Parathyroid adenoma (tissue), 2 donors: Measurements from ENCODE around the gene FAP.

Experiments
- H2AFZ ChIP-seq: fragments of 300-600 bp; sonication (generic); one replicate; pipeline ENCODE4 v1.7.0; 2017; ENCODE audit warnings: antibody characterized with exemption, mild to moderate bottlenecking
- H3K27ac ChIP-seq: fragments of 300-600 bp; sonication (generic); one replicate; pipeline ENCODE4 v1.7.0; 2017
- H3K27me3 ChIP-seq: fragments of 300-600 bp; sonication (generic); one replicate; pipeline ENCODE4 v1.7.0; 2017; ENCODE audit warnings: low read length; ENCODE audit not compliant: control insufficient read depth, insufficient read depth
- H3K36me3 ChIP-seq: fragments of 300-600 bp; sonication (generic); one replicate; pipeline ENCODE4 v1.7.0; 2017; ENCODE audit warnings: low read length; ENCODE audit not compliant: control insufficient read depth, insufficient read depth
- H3K4me1 ChIP-seq: fragments of 300-600 bp; sonication (generic); one replicate; pipeline ENCODE4 v1.7.0; 2017; ENCODE audit warnings: control low read depth
- H3K4me2 ChIP-seq: fragments of 300-600 bp; sonication (generic); one replicate; pipeline ENCODE4 v1.7.0; 2017; ENCODE audit warnings: low read length
- H3K4me3 ChIP-seq: fragments of 300-600 bp; sonication (generic); one replicate; pipeline ENCODE4 v1.7.0; 2017; ENCODE audit warnings: low read depth, low read length
- H3K79me2 ChIP-seq: fragments of 300-600 bp; sonication (generic); one replicate; pipeline ENCODE4 v1.7.0; 2017; ENCODE audit warnings: control low read depth
- H3K9ac ChIP-seq: fragments of 300-600 bp; sonication (generic); one replicate; pipeline ENCODE4 v1.7.0; 2017; ENCODE audit warnings: mild to moderate bottlenecking
- H3K9me3 ChIP-seq: fragments of 300-600 bp; sonication (generic); one replicate; pipeline ENCODE4 v1.7.0; 2017; ENCODE audit warnings: low read length; ENCODE audit not compliant: control insufficient read depth
- CTCF ChIP-seq: fragments of 300-600 bp; sonication (generic); IDR thresholded peaks from one replicate; pipeline ENCODE4 v1.7.0; 2017; ENCODE audit warnings: antibody characterized with exemption, mild to moderate bottlenecking
- donor health status: primary hyperparathyroidism.

FAP gene

GRCh38 chr2:162156149-162156548 is 87.1 kb downstream of the FAP start:
- Histone ChIP-seq H3K9me3 (no peaks in the 10 kb centered on the region), H3K27ac (no peak overlapping the region), H3K79me2 (no peaks in the 10 kb centered on the region), H3K9ac (no peak overlapping the region), H3K27me3 (no peaks in the 10 kb centered on the region), H2AFZ (no peak overlapping the region), H3K4me1 (peaks cover 5% of the 10 kb centered on the region), H3K4me2 (no peak overlapping the region), H3K4me3 (no peak overlapping the region), H3K36me3 (no peaks in the 10 kb centered on the region)
- no peak for TF ChIP-seq CTCF

- Histone ChIP-seq H3K36me3 (no peaks in the 10 kb centered on the region), H3K4me1 (peaks cover 5% of the 10 kb centered on the region), H2AFZ (no peak overlapping the region), H3K79me2 (no peaks in the 10 kb centered on the region), H3K4me2 (no peak overlapping the region), H3K9ac (no peak overlapping the region), H3K4me3 (no peak overlapping the region), H3K27ac (no peak overlapping the region), H3K27me3 (no peaks in the 10 kb centered on the region), H3K9me3 (no peaks in the 10 kb centered on the region)
- TF ChIP-seq CTCF: no peak
These were observed 88.2 kb downstream of the FAP start for GRCh38 chr2:162155093-162155492.

- Histone ChIP-seq H3K4me2 (no peak overlapping the region), H3K9me3 (no peaks in the 10 kb centered on the region), H3K79me2 (no peaks in the 10 kb centered on the region), H3K9ac (no peak overlapping the region), H3K4me3 (no peak overlapping the region), H2AFZ (peak overlapping the region; percentile 50), H3K27ac (no peak overlapping the region), H3K27me3 (no peaks in the 10 kb centered on the region), H3K4me1 (peaks cover 5% of the 10 kb centered on the region), H3K36me3 (no peaks in the 10 kb centered on the region)
- peak; percentile 62 for TF ChIP-seq CTCF
These were observed 89.5 kb downstream of the FAP start for GRCh38 chr2:162153608-162154224.

- Histone ChIP-seq H3K27me3 (no peaks in the 10 kb centered on the region), H3K9ac (no peak within 1 kb of the TSS), H3K9me3 (no peaks in the 10 kb centered on the region), H3K4me2 (no peak within 1 kb of the TSS), H3K4me3 (no peak within 1 kb of the TSS), H3K27ac (no peak within 1 kb of the TSS), H3K36me3 (no peaks in the 10 kb centered on the region), H3K4me1 (peaks cover 5% of the 10 kb centered on the region), H3K79me2 (no peaks in the 10 kb centered on the region), H2AFZ (no peak within 1 kb of the TSS)
- TF ChIP-seq CTCF: no peak
These were observed 91.1 kb downstream of the FAP start, which contains the start of gene GCG for GRCh38 chr2:162152147-162152546. GCG (minus strand) TSS chr2:162152247; CDS start chr2:162149178, 3,069 bp downstream.

- H3K4me1 ChIP-seq: peaks cover 5% of the 10 kb centered on the region
- no peak overlapping the region for H3K4me3 ChIP-seq
- no peaks in the 10 kb centered on the region for H3K27me3 ChIP-seq
- H3K9ac ChIP-seq: no peak overlapping the region
- H3K27ac ChIP-seq: no peak overlapping the region
- H3K4me2 ChIP-seq: no peak overlapping the region
- no peaks in the 10 kb centered on the region for H3K79me2 ChIP-seq
- TF ChIP-seq CTCF: no peak
- no peak overlapping the region for H2AFZ ChIP-seq
- no peaks in the 10 kb centered on the region for H3K36me3 ChIP-seq
- no peaks in the 10 kb centered on the region for H3K9me3 ChIP-seq
These were observed 93.3 kb downstream of the FAP start for GRCh38 chr2:162149940-162150339.
